NCI-H2196 (cell line): ENCODE data around the gene TRIM50.
"Not testable (repeated sequence)": the region's sequence is repeated elsewhere in the genome, so short reads cannot be mapped to it uniquely, and the experiment has no call there.

Source experiments
- DNase-seq: peaks from one replicate; lab custom pipeline; 2025; ENCODE audit not compliant: unreplicated experiment; lab: John Stamatoyannopoulos, UW

The TRIM50 gene

GRCh38 chr7:73327922-73328321, at the start of gene TRIM50, which contains the start of gene FKBP6:
TRIM50 (minus strand) TSS chr7:73328082; CDS start chr7:73324787, 3,295 bp downstream.
FKBP6 (plus strand) TSS chr7:73328161; CDS start chr7:73328429, 268 bp downstream.
- not testable (repeated sequence) for DNase-seq

- DNase-seq = no peak
Observed at GRCh38 chr7:73376671-73377412, 49.0 kb upstream of the TRIM50 start.

GRCh38 chr7:73376262-73376661, 48.4 kb upstream of the TRIM50 start:
- DNase-seq = not testable (repeated sequence)

GRCh38 chr7:73373741-73374140, 45.9 kb upstream of the TRIM50 start:
- DNase-seq = no peak

- no peak for DNase-seq
Observed at GRCh38 chr7:73369622-73370021, 41.7 kb upstream of the TRIM50 start.

GRCh38 chr7:73369009-73369408, 41.1 kb upstream of the TRIM50 start:
- no peak for DNase-seq

GRCh38 chr7:73366990-73367389, 39.1 kb upstream of the TRIM50 start:
- no peak for DNase-seq

GRCh38 chr7:73366127-73366526, 38.2 kb upstream of the TRIM50 start:
- no peak for DNase-seq

- no peak for DNase-seq
Observed at GRCh38 chr7:73364006-73364728, 36.3 kb upstream of the TRIM50 start.

GRCh38 chr7:73363225-73364005, 35.5 kb upstream of the TRIM50 start:
- no peak for DNase-seq

GRCh38 chr7:73360590-73360989, 32.7 kb upstream of the TRIM50 start:
- not testable (repeated sequence) for DNase-seq

GRCh38 chr7:73359746-73360375, 32.0 kb upstream of the TRIM50 start:
- DNase-seq = no peak

- no peak for DNase-seq
Observed at GRCh38 chr7:73359306-73359705, 31.4 kb upstream of the TRIM50 start.

GRCh38 chr7:73358590-73359275, 30.9 kb upstream of the TRIM50 start:
- DNase-seq = no peak

GRCh38 chr7:73356159-73356558, 28.3 kb upstream of the TRIM50 start:
- no peak for DNase-seq

- DNase-seq = no peak
Observed at GRCh38 chr7:73354821-73355220, 26.9 kb upstream of the TRIM50 start.

GRCh38 chr7:73354196-73354595, 26.3 kb upstream of the TRIM50 start:
- no peak for DNase-seq

GRCh38 chr7:73353243-73353642, 25.4 kb upstream of the TRIM50 start:
- DNase-seq = no peak

- DNase-seq = no peak
Observed at GRCh38 chr7:73352784-73353183, 24.9 kb upstream of the TRIM50 start.

- no peak for DNase-seq
Observed at GRCh38 chr7:73351447-73352167, 23.7 kb upstream of the TRIM50 start.
